Fibroblast of peridontal ligament (primary cell): Measurements from ENCODE around the gene RFPL2.
"Not testable (repeated sequence)": the region's sequence is repeated elsewhere in the genome, so short reads cannot be mapped to it uniquely, and the experiment has no call there.

ENCODE experiments used
- DNase-seq: peaks from one replicate; pipeline ENCODE4 v3.0.0-alpha.2; 2010; ENCODE audit errors: extremely low read depth

RFPL2 gene

GRCh38 chr22:32164075-32164860, 40.6 kb downstream of the RFPL2 start:
- DNase-seq = no peak

- not testable (repeated sequence) for DNase-seq
Measured at GRCh38 chr22:32160411-32160810, 44.5 kb downstream of the RFPL2 start.

GRCh38 chr22:32158712-32159533, 46.0 kb downstream of the RFPL2 start, which contains the start of gene C22orf42:
Gene C22orf42 (minus strand): TSS chr22:32159303. CDS start chr22:32159215, 88 bp downstream.
- DNase-seq = no peak

- not testable (repeated sequence) for DNase-seq
Measured at GRCh38 chr22:32157632-32158031, 47.2 kb downstream of the RFPL2 start.

- DNase-seq = not testable (repeated sequence)
Measured at GRCh38 chr22:32154727-32155126, 50.1 kb downstream of the RFPL2 start.

- not testable (repeated sequence) for DNase-seq
Measured at GRCh38 chr22:32151641-32152040, 53.2 kb downstream of the RFPL2 start.

GRCh38 chr22:32150647-32151046, 54.2 kb downstream of the RFPL2 start:
- DNase-seq = not testable (repeated sequence)

GRCh38 chr22:32148372-32148771, 56.5 kb downstream of the RFPL2 start:
- not testable (repeated sequence) for DNase-seq

GRCh38 chr22:32147128-32147527, 57.7 kb downstream of the RFPL2 start:
- not testable (repeated sequence) for DNase-seq

GRCh38 chr22:32144496-32145274, 60.2 kb downstream of the RFPL2 start:
- DNase-seq = no peak

- DNase-seq = no peak
Measured at GRCh38 chr22:32142600-32142999, 62.3 kb downstream of the RFPL2 start.

GRCh38 chr22:32140688-32141087, 64.2 kb downstream of the RFPL2 start:
- not testable (repeated sequence) for DNase-seq
